Stomach (tissue), 9 donors: ENCODE measurements around the gene GMNC. TPM values are rescaled to one million over a fixed set of nuclear protein-coding genes. Genes with fewer than 3 reads are reported as not detected.

ENCODE experiments used
- DNase-seq, 2 donors: peaks; one replicate each; pipeline versions ENCODE4 v3.0.0 to v3.0.0-alpha.2; 2013 to 2019
- H3K27ac ChIP-seq, 5 donors: fragments of 200-600 bp in 4 of 5; sonication (generic) in 4 of 5; one replicate each; pipeline ENCODE4 v1.5.1; 2013 to 2019; ENCODE audit warnings: mild to moderate bottlenecking in 1 of 5, moderate library complexity in 1 of 5
- H3K27me3 ChIP-seq, 3 donors: fragments of 200-600 bp; sonication (generic); one replicate each; pipeline ENCODE4 v1.5.1; 2017 to 2019; ENCODE audit warnings: mixed run types in 1 of 3
- H3K36me3 ChIP-seq, 4 donors: fragments of 200-600 bp; sonication (generic); 1 replicate in 3 of 4; 2 replicates in 1 of 4; pipeline ENCODE4 v1.5.1; 2016 to 2019
- H3K4me1 ChIP-seq, 4 donors: fragments of 200-600 bp; sonication (generic); one replicate each; pipeline ENCODE4 v1.5.1; 2016 to 2019
- H3K4me3 ChIP-seq, 4 donors: fragments of 200-600 bp; sonication (generic) in 3 of 4; one replicate each; pipeline ENCODE4 v1.5.1; 2016 to 2019; ENCODE audit warnings: mild to moderate bottlenecking in 1 of 4
- H3K9me3 ChIP-seq, 4 donors: fragments of 200-600 bp; sonication (generic); one replicate each; pipeline ENCODE4 v1.5.1; 2016 to 2019
- CTCF ChIP-seq, 7 experiments: fragments of 450-650 bp in 4 of 7; fragments of 200-600 bp in 3 of 7; sonication (generic) in 3 of 7; IDR thresholded peaks; one replicate each; pipeline ENCODE4 v1.5.1; 2016 to 2019; ENCODE audit warnings: antibody characterized with exemption in 7 of 7, control low read depth in 2 of 7, mild to moderate bottlenecking in 1 of 7
- EP300 ChIP-seq: sonication (generic); formaldehyde crosslinking; IDR thresholded peaks from one replicate; pipeline ENCODE4 v1.6.1; 2017; ENCODE audit warnings: antibody characterized with exemption
- POLR2A ChIP-seq, 4 donors: fragments of 450-650 bp; IDR thresholded peaks; one replicate each; pipeline ENCODE4 v1.6.1; 2016; ENCODE audit warnings: antibody characterized with exemption in 4 of 4, control low read depth in 2 of 4, mild to moderate bottlenecking in 1 of 4, moderate library complexity in 1 of 4
- POLR2AphosphoS5 ChIP-seq, 3 donors: sonication (generic); formaldehyde crosslinking; IDR thresholded peaks; one replicate each; pipeline ENCODE4 v1.6.1; 2016; ENCODE audit warnings: antibody characterized with exemption in 3 of 3
- WGBS, 5 donors: extraction: QIAGEN DNeasy Blood & Tissue Kit in 3 of 5; methylation state at CpG; one replicate each; pipeline versions ENCODE4 v1.1.5 to v1.1.7; 2013 to 2018; 5-methylcytosine and 5-hydroxymethylcytosine counted together
- intact Hi-C: fragments of 100-400 bp; cut with DNase I; formaldehyde crosslinking; loops from one replicate; pipeline ENCODE4 v1.15.1; 2023; ENCODE audit warnings: low total_unique reads
- polyA plus RNA-seq, 3 donors: library from polyadenylated mRNA; stranded (reverse); fragments of 200-250 nt; gene quantifications; one replicate each; pipeline ENCODE4 v1.2.3, GENCODE V29; 2013
- total RNA-seq, 5 donors: library from RNA; depleted of rRNA; stranded (reverse); fragments of >200 nt; gene quantifications; one replicate each; pipeline versions ENCODE4 v1.1.0 to v1.2.3, GENCODE V29; 2014 to 2016
- donor health status: healthy with polysubstance abuse.
- donor health status: Bipolar disorder and iron deficiency.
- donor health status: healthy.

The GMNC gene
- total and polyA plus RNA-seq, 8 donors = 0.18 to 1.0 TPM; not detected in 6

- H3K9me3 ChIP-seq = no peaks in the 10 kb centered on the region
- 73 to 83% (median 80%) methylated on average over 4 of the region's 4 CpGs for WGBS, 5 donors
- TF ChIP-seq CTCF (IDR thresholded peaks at IDR 0.05) (no peak), POLR2AphosphoS5 (IDR thresholded peaks at IDR 0.05) (no peak), EP300 (no peak), POLR2A (IDR thresholded peaks at IDR 0.05) (no peak)
- no peak overlapping the region for H3K4me3 ChIP-seq
- no peaks in the 10 kb centered on the region for H3K27me3 ChIP-seq
- no peak overlapping the region for H3K27ac ChIP-seq
- no peaks in the 10 kb centered on the region for H3K36me3 ChIP-seq
- H3K4me1 ChIP-seq = peaks cover 0 to 3% (median 0%) of the 10 kb centered on the region in 4 donors
- intact Hi-C loops = no loop called here
- no peak for DNase-seq
Measured at GRCh38 chr3:190810957-190811356, 51.5 kb downstream of the GMNC start.

GRCh38 chr3:190809351-190809750, 53.1 kb downstream of the GMNC start:
- DNase-seq = no peak
- intact Hi-C loops = no loop called here
- no peak overlapping the region for H3K27ac ChIP-seq
- H3K4me1 ChIP-seq = peaks cover 0 to 3% (median 0%) of the 10 kb centered on the region in 4 donors
- 69 to 81% (median 74%) methylated on average over 2 of the region's 2 CpGs for whole genome bisulfite sequencing, 5 donors
- no peak for TF ChIP-seq POLR2A (IDR thresholded peaks at IDR 0.05)
- no peak for TF ChIP-seq CTCF (IDR thresholded peaks at IDR 0.05)
- TF ChIP-seq POLR2AphosphoS5 (IDR thresholded peaks at IDR 0.05) = no peak
- H3K4me3 ChIP-seq = no peak overlapping the region
- no peaks in the 10 kb centered on the region for H3K9me3 ChIP-seq
- H3K27me3 ChIP-seq = no peaks in the 10 kb centered on the region
- H3K36me3 ChIP-seq = no peaks in the 10 kb centered on the region

GRCh38 chr3:190807719-190808375, 54.6 kb downstream of the GMNC start:
- TF ChIP-seq EP300 (no peak), POLR2AphosphoS5 (IDR thresholded peaks at IDR 0.05) (peak in 2 of 3 donors; percentile 51 to 83), POLR2A (IDR thresholded peaks at IDR 0.05) (no peak)
- peaks cover 0 to 3% (median 0%) of the 10 kb centered on the region in 4 donors for H3K4me1 ChIP-seq
- intact Hi-C loops = no loop called here
- no peaks in the 10 kb centered on the region for H3K9me3 ChIP-seq
- H3K27me3 ChIP-seq = no peaks in the 10 kb centered on the region
- peak; percentile 30 to 96 for DNase-seq
- H3K4me3 ChIP-seq = no peak overlapping the region
- H3K36me3 ChIP-seq = no peaks in the 10 kb centered on the region
- peak overlapping the region in 2 of 5 donors; percentile 17 to 45 for H3K27ac ChIP-seq
- 16 to 30% (median 25%) methylated on average over 4 of the region's 4 CpGs for WGBS, 5 donors
